Mucosa of stomach (tissue), 1 donor: ENCODE results near the gene SPINT2.
A peak's percentile ranks its signal among the peaks of the same experiment; 100 is the strongest.
"Not testable (repeated sequence)": the region's sequence is repeated elsewhere in the genome, so short reads cannot be mapped to it uniquely, and the experiment has no call there.

Experiments
- H3K27me3 ChIP-seq: one replicate; pipeline ENCODE4 v1.7.0; 2013; ENCODE audit warnings: mild to moderate bottlenecking, low read length; ENCODE audit not compliant: control insufficient read depth, insufficient read depth
- H3K36me3 ChIP-seq: one replicate; pipeline ENCODE4 v1.7.0; 2013; ENCODE audit warnings: low read length; ENCODE audit not compliant: control insufficient read depth, insufficient read depth
- H3K4me1 ChIP-seq: one replicate; pipeline ENCODE4 v1.7.0; 2013; ENCODE audit warnings: mild to moderate bottlenecking, low read length; ENCODE audit not compliant: control insufficient read depth, insufficient read depth
- H3K4me3 ChIP-seq: one replicate; pipeline ENCODE4 v1.7.0; 2013; ENCODE audit warnings: low read length
- H3K9ac ChIP-seq: one replicate; pipeline ENCODE4 v1.7.0; 2013; ENCODE audit warnings: mild to moderate bottlenecking, low read length, moderate library complexity
- H3K9me3 ChIP-seq: one replicate; pipeline ENCODE4 v1.7.0; 2013; ENCODE audit warnings: mild to moderate bottlenecking, low read length, moderate library complexity; ENCODE audit not compliant: control insufficient read depth
- donor health status: Pancreatic carcinoma.

The SPINT2 gene

GRCh38 chr19:38264486-38265212, at the start of gene SPINT2:
Gene SPINT2 (plus strand): TSS chr19:38264573. CDS start chr19:38264893, 320 bp downstream.
- Histone ChIP-seq H3K9me3 (no peaks in the 10 kb centered on the region), H3K4me3 (peak within 1 kb of the TSS; percentile 70), H3K9ac (peak within 1 kb of the TSS; percentile 89), H3K4me1 (peaks cover 42% of the 10 kb centered on the region), H3K27me3 (no peaks in the 10 kb centered on the region), H3K36me3 (no peaks in the 10 kb centered on the region)

- Histone ChIP-seq H3K36me3 (no peaks in the 10 kb centered on the region), H3K9ac (no peak overlapping the region), H3K4me3 (no peak overlapping the region), H3K4me1 (no peaks in the 10 kb centered on the region), H3K27me3 (peaks cover 20% of the 10 kb centered on the region), H3K9me3 (no peaks in the 10 kb centered on the region)
Measured at GRCh38 chr19:38216785-38217641, 47.4 kb upstream of the SPINT2 start.

GRCh38 chr19:38218204-38218603, 46.2 kb upstream of the SPINT2 start:
- Histone ChIP-seq H3K27me3 (peaks cover 30% of the 10 kb centered on the region), H3K4me3 (no peak overlapping the region), H3K9ac (no peak overlapping the region), H3K9me3 (no peaks in the 10 kb centered on the region), H3K36me3 (no peaks in the 10 kb centered on the region), H3K4me1 (no peaks in the 10 kb centered on the region)

DNA sequence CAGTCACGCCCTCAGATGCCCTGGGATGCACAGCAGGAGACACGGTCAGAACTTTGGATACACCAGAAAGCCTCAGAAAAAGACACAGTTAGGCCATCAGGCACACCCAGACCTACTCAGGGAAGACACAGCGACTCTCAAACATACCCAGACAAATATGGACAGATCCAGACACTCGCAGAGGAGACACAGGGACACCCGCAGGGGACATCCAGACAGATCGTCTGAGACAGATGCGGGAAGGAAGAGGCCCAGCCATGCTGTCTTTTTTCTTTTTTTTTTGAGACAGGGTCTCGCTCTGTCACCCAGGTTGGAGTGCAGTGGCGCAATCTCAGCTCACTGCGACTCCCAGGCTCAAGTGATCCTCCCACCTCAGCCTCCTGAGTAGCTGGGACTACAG, 45.2 kb upstream of the SPINT2 start:
- Histone ChIP-seq H3K4me3 (no peak overlapping the region), H3K9ac (no peak overlapping the region), H3K4me1 (peaks cover 5% of the 10 kb centered on the region), H3K36me3 (no peaks in the 10 kb centered on the region), H3K27me3 (peaks cover 31% of the 10 kb centered on the region), H3K9me3 (no peaks in the 10 kb centered on the region)

DNA sequence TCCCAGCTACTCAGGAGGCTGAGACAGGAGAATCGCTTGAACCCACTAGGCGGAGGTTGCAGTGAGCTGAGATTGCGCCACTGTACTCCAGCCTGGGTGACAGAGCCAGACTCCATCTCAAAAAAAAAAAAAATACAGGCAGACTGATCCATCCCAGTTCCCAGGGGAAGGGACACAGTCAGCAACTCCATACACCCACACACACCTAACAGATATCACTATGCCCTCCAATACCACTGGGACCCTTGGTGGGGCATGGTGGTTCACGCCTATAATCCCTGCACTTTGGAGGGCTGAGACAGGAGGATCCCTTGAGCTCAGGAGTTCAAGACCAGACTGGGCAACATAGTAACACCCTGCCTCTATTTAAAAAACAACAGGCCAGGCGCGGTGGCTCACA, 43.0 kb upstream of the SPINT2 start:
- H3K4me3 ChIP-seq: no peak overlapping the region
- no peaks in the 10 kb centered on the region for H3K36me3 ChIP-seq
- peaks cover 48% of the 10 kb centered on the region for H3K27me3 ChIP-seq
- peaks cover 10% of the 10 kb centered on the region for H3K4me1 ChIP-seq
- H3K9ac ChIP-seq: no peak overlapping the region
- H3K9me3 ChIP-seq: no peaks in the 10 kb centered on the region

DNA sequence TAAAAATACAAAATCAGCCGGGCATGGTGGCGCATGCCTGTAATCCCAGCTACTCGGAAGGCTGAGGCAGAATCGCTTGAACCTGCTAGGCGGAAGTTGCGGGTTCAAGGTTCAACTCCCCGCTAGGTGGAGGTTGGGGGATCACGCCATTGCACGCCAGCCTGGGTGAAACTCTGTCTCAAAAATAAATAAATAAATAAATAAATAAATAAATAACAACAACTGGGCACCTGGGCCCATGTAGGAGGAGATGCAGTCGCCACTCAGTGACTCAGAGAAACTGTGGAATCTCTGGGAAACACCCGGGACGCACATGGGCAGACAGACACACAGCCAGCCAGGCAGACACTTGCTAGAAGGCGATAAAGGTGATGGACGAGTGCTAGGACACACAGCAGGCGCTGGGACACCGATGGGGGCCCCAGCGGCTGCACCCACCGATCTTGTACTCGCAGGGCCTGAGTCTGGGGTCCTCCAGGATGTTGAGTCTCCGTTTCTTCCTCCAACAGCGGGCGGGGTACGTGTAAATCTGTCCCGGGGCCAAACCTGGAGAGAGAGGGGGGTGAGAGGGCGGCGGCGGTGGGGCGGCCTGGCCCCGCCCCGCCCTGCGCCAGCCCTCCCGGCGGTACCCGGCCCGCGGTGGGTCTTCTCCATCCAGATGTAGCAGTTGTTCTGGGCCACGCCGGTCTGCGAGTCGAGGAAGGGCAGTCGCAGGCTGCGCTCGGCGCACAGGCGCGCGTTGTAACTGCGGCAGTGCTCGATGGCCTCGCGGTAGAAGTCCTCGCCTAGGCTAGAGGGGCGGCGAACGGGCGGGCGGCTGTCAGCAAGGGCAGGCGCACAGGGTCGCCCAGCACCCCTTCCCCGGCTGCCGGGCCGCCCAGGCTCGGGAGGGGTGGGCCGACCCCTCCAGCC, 42.2 kb upstream of the SPINT2 start:
- Histone ChIP-seq H3K4me3 (no peak overlapping the region), H3K36me3 (no peaks in the 10 kb centered on the region), H3K4me1 (peaks cover 10% of the 10 kb centered on the region), H3K27me3 (peaks cover 56% of the 10 kb centered on the region), H3K9ac (no peak overlapping the region), H3K9me3 (no peaks in the 10 kb centered on the region)

GRCh38 chr19:38223119-38223523, 41.3 kb upstream of the SPINT2 start:
- Histone ChIP-seq H3K36me3 (no peaks in the 10 kb centered on the region), H3K4me1 (peaks cover 10% of the 10 kb centered on the region), H3K27me3 (peaks cover 65% of the 10 kb centered on the region), H3K9ac (no peak overlapping the region), H3K9me3 (no peaks in the 10 kb centered on the region), H3K4me3 (no peak overlapping the region)

DNA sequence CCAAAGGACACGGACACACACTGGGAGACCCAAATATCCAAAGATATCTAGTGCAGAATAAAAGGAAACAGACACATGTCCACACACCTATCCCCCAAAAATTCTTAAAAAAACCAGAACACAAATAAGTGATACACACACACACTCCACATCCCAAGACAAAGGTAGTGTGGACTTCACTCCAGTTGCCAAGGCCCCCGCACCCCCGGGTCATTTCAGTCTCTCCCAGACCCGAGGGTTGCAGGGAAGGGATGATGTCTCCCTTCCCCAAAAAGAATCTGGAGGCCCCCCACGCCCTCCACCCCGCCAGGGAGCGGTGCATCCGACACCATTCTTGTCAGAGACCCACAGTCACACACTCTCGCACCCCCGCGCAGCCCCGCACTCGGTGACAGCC, 40.8 kb upstream of the SPINT2 start:
- no peaks in the 10 kb centered on the region for H3K36me3 ChIP-seq
- H3K9me3 ChIP-seq: no peaks in the 10 kb centered on the region
- H3K4me3 ChIP-seq: no peak overlapping the region
- H3K4me1 ChIP-seq: peaks cover 11% of the 10 kb centered on the region
- H3K27me3 ChIP-seq: peaks cover 67% of the 10 kb centered on the region
- H3K9ac ChIP-seq: no peak overlapping the region

DNA sequence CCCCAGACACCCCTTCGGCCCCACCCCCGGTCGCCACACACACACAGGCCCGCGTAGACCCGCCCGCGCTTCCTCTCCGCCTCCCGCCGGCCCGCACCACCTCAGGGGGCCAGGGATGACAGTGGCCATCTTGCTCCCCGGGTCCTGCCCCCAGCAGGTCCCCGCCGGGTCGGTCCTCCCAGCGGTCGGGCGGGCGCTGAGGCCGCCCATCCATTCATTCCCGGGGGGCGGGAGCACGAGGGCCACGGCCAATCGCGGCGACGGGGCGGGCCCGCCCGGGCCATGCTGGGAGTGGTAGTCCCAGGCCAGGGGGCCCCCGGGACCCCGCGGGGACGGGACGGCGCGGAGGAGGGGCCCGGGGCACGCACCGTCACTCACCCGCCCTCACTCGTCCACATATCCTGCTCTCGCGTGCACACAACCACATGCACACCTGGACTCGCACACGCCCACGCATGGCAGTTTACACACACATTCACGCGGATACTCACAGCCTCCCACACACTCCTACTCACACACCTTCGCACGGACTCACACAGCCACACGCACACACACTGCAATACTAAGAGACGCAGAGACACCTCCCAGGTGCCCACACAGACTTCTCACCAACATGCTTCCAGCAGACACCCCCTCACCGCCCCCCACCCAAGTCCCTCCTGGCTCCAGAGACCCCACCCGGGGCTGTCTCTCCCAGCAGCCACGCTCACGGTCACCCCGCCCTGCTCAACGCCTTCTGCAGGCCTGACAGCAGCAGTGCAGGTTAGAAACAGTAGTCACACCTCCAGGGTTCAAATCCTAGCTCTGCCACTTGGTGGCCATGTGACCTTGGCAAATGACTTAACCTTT, 40.1 kb upstream of the SPINT2 start, which contains the start of gene DPF1:
DPF1 (minus strand) TSS at position 209 of the 849 bp plus-strand sequence; CDS start at position 129, 80 bp downstream.
- Histone ChIP-seq H3K27me3 (peaks cover 71% of the 10 kb centered on the region), H3K4me1 (peaks cover 17% of the 10 kb centered on the region), H3K4me3 (no peak within 1 kb of the TSS), H3K9ac (no peak within 1 kb of the TSS), H3K36me3 (no peaks in the 10 kb centered on the region), H3K9me3 (no peaks in the 10 kb centered on the region)

GRCh38 chr19:38224863-38225218, 39.5 kb upstream of the SPINT2 start:
- peaks cover 18% of the 10 kb centered on the region for H3K4me1 ChIP-seq
- H3K9me3 ChIP-seq, H3K36me3 ChIP-seq, H3K9ac ChIP-seq, H3K4me3 ChIP-seq: not testable (repeated sequence)
- H3K27me3 ChIP-seq: peaks cover 74% of the 10 kb centered on the region
